Ovary (tissue), 9 donors: ENCODE measurements around the gene CHGA. TPM values are rescaled to one million over a fixed set of nuclear protein-coding genes. Genes with fewer than 3 reads are reported as not detected.

Experiments
- DNase-seq, 5 donors: peaks; one replicate each; pipeline ENCODE4 v3.0.0-alpha.2; 2019 to 2020
- H3K27ac ChIP-seq, 2 donors: fragments of 200-600 bp; one replicate each; pipeline versions ENCODE4 v1.5.1 to v1.8.0; 2019 to 2022
- H3K27me3 ChIP-seq: fragments of 200-600 bp; one replicate; pipeline ENCODE4 v1.8.0; 2022
- H3K36me3 ChIP-seq: fragments of 200-600 bp; sonication (generic); one replicate; pipeline ENCODE4 v1.5.1; 2019
- H3K4me1 ChIP-seq: one replicate; pipeline ENCODE4 v1.8.1; 2013; ENCODE audit warnings: mild to moderate bottlenecking, moderate library complexity; ENCODE audit not compliant: insufficient read depth
- H3K4me3 ChIP-seq: fragments of 200-600 bp; sonication (generic); one replicate; pipeline ENCODE4 v1.5.1; 2017
- H3K9me3 ChIP-seq, 2 donors: fragments of 200-600 bp in 1 of 2; sonication (generic) in 1 of 2; one replicate each; pipeline versions ENCODE4 v1.5.1 to v1.8.1; 2013 to 2019; ENCODE audit warnings: mild to moderate bottlenecking in 1 of 2, moderate library complexity in 1 of 2
- CTCF ChIP-seq, 3 donors: fragments of 450-650 bp in 2 of 3; fragments of 200-600 bp in 1 of 3; IDR thresholded peaks; one replicate each; pipeline versions ENCODE4 v1.5.1 to v1.8.0; 2016 to 2022; ENCODE audit warnings: antibody characterized with exemption in 3 of 3, mild to moderate bottlenecking in 1 of 3
- EP300 ChIP-seq: sonication (generic); formaldehyde crosslinking; IDR thresholded peaks from one replicate; pipeline ENCODE4 v1.6.1; 2017; ENCODE audit warnings: antibody characterized with exemption
- POLR2A ChIP-seq: fragments of 450-650 bp; IDR thresholded peaks from one replicate; pipeline ENCODE4 v1.6.1; 2017; ENCODE audit warnings: antibody characterized with exemption, mild to moderate bottlenecking, moderate library complexity
- WGBS, 3 donors: extraction: QIAGEN DNeasy Blood & Tissue Kit in 1 of 3; methylation state at CpG; one replicate each; pipeline versions ENCODE4 v1.1.5 to v1.1.7; 2013 to 2017; 5-methylcytosine and 5-hydroxymethylcytosine counted together
- intact Hi-C, 4 donors: fragments of 100-400 bp; cut with DNase I; formaldehyde crosslinking; loops; one replicate each; pipeline versions ENCODE4 v1.11.0 to v1.15.1; 2022 to 2023
- polyA plus RNA-seq, 2 donors: library from polyadenylated mRNA; stranded (reverse); fragments of 200-250 nt in 1 of 2; fragments of 350-450 nt in 1 of 2; fragmentation: Illumina TruSeq in 1 of 2; extraction: RNeasy Lipid Tissue Mini Kit (QIAGEN cat#74804) in 1 of 2; gene quantifications; one replicate each; pipeline ENCODE4 v1.2.3, GENCODE V29; 2013 to 2014
- total RNA-seq, 7 donors: library from RNA; depleted of rRNA in 2 of 7; stranded (reverse); fragments of >200 nt in 2 of 7; fragmentation: NEBNext Ultra II Directional in 3 of 7; extraction: Animal tissue kit (Norgen Biotek cat#: 25700) in 3 of 7; gene quantifications; one replicate each; pipeline versions ENCODE4 v1.1.0 to v1.2.4, GENCODE V29; 2016 to 2023
- donor health status: DM: no; HTN: no; CAD: no; lungs with moderate emphysema.
- donor health status: DM: no; HTN: no; CAD: no.
- donor health status: Bipolar disorder and iron deficiency.
- donor health status: DM: yes; HTN: yes; CAD: no.
- donor health status: DM: no; HTN: no; CAD: no.
- donor health status: DM: yes; HTN: yes; CAD: no.

CHGA gene
- total and polyA plus RNA-seq, 9 donors, result 0.13 to 1.6 (median 0.60) TPM; not detected in 2

- H3K27me3 ChIP-seq, result no peaks in the 10 kb centered on the region
- WGBS, 3 donors, result 91 to 94% (median 94%) methylated on average over 24 of the region's 24 CpGs
- intact Hi-C loops, result loop anchor here in 3 of 4 donors (2.0 to 10.0 kb wide), 3 partner anchors 165 to 191 kb away; partner anchors contain the start of gene ITPK1 (in 1 of the 3)
- no peak overlapping the region for H3K4me3 ChIP-seq
- no peak overlapping the region for H3K27ac ChIP-seq
- TF ChIP-seq POLR2A, result no peak
- TF ChIP-seq CTCF (IDR thresholded peaks at IDR 0.05), result no peak
- TF ChIP-seq EP300, result no peak
- DNase-seq, result no peak
- no peaks in the 10 kb centered on the region for H3K9me3 ChIP-seq
- peaks cover 2% of the 10 kb centered on the region for H3K4me1 ChIP-seq
- H3K36me3 ChIP-seq, result no peaks in the 10 kb centered on the region
Measured at GRCh38 chr14:92949496-92950192, 26.7 kb downstream of the CHGA start.

GRCh38 chr14:92950193-92950540, 27.2 kb downstream of the CHGA start:
- TF ChIP-seq EP300 (no peak), CTCF (IDR thresholded peaks at IDR 0.05) (no peak)
- no peaks in the 10 kb centered on the region for H3K36me3 ChIP-seq

GRCh38 chr14:92950773-92951172, 27.8 kb downstream of the CHGA start:
- intact Hi-C loops, result loop anchor here in 3 of 4 donors (2.0 to 10.0 kb wide), 3 partner anchors 164 to 190 kb away; partner anchors contain the start of gene ITPK1 (in 1 of the 3)
- Histone ChIP-seq H3K36me3 (no peaks in the 10 kb centered on the region), H3K4me1 (peaks cover 2% of the 10 kb centered on the region), H3K27me3 (no peaks in the 10 kb centered on the region), H3K4me3 (no peak overlapping the region), H3K9me3 (no peaks in the 10 kb centered on the region), H3K27ac (no peak overlapping the region)
- no peak for DNase-seq
- TF ChIP-seq CTCF (IDR thresholded peaks at IDR 0.05) (no peak), EP300 (no peak), POLR2A (no peak)
- 79 to 92% (median 91%) methylated on average over 6 of the region's 6 CpGs for WGBS, 3 donors

More at GRCh38 chr14:92950193-92950540, 27.2 kb downstream of the CHGA start:
- no peak for DNase-seq
- 84 to 89% (median 89%) methylated on average over 7 of the region's 7 CpGs for WGBS, 3 donors
- intact Hi-C loops, result loop anchor here in 3 of 4 donors (2.0 to 10.0 kb wide), 3 partner anchors 165 to 191 kb away; partner anchors contain the start of gene ITPK1 (in 1 of the 3)
- Histone ChIP-seq H3K9me3 (no peaks in the 10 kb centered on the region), H3K4me3 (no peak overlapping the region), H3K4me1 (peaks cover 2% of the 10 kb centered on the region), H3K27ac (no peak overlapping the region), H3K27me3 (no peaks in the 10 kb centered on the region)

GRCh38 chr14:92951261-92951660, 28.3 kb downstream of the CHGA start:
- 92 to 94% (median 94%) methylated on average over 7 of the region's 7 CpGs for WGBS, 3 donors
- peaks cover 2% of the 10 kb centered on the region for H3K4me1 ChIP-seq
- TF ChIP-seq EP300, result no peak
- no peak for DNase-seq
- no peak overlapping the region for H3K27ac ChIP-seq
- intact Hi-C loops, result loop anchor here in 3 of 4 donors (2.0 to 10.0 kb wide), 3 partner anchors 164 to 190 kb away; partner anchors contain the start of gene ITPK1 (in 1 of the 3)
- no peaks in the 10 kb centered on the region for H3K9me3 ChIP-seq
- no peaks in the 10 kb centered on the region for H3K36me3 ChIP-seq
- no peaks in the 10 kb centered on the region for H3K27me3 ChIP-seq
- H3K4me3 ChIP-seq, result no peak overlapping the region

- no peaks in the 10 kb centered on the region for H3K9me3 ChIP-seq
- H3K27me3 ChIP-seq, result no peaks in the 10 kb centered on the region
- 13 to 15% (median 13%) methylated on average over 18 of the region's 18 CpGs for WGBS, 3 donors
- TF ChIP-seq CTCF (IDR thresholded peaks at IDR 0.05) (peak; percentile 78 to 93 (median 90)), EP300 (no peak)
- H3K4me3 ChIP-seq, result no peak overlapping the region
- intact Hi-C loops, result loop anchor here (2.0 to 10.0 kb wide), 4 partner anchors 163 to 189 kb away; partner anchors contain the start of gene ITPK1 (in 1 of the 4)
- peak; percentile 62 to 87 (median 80) for DNase-seq
- H3K36me3 ChIP-seq, result no peaks in the 10 kb centered on the region
- no peak overlapping the region for H3K27ac ChIP-seq
- H3K4me1 ChIP-seq, result no peaks in the 10 kb centered on the region
Measured at GRCh38 chr14:92951912-92952471, 29.0 kb downstream of the CHGA start.
